AG09319 (cell line): ENCODE results near the gene COX19.
"Not testable (repeated sequence)": the region's sequence is repeated elsewhere in the genome, so short reads cannot be mapped to it uniquely, and the experiment has no call there.

Experiments used
- DNase-seq: peaks from one replicate; pipeline ENCODE4 v3.0.0-alpha.2; 2010; ENCODE audit warnings: low read depth; ENCODE audit errors: extremely low read depth
- TF ChIP-seq, protein P1 (sequence below): IDR thresholded peaks from 2 replicates; pipeline ENCODE4 v1.5.1; 2011; ENCODE audit warnings: low read depth, mild to moderate bottlenecking, inconsistent platforms, low read length, moderate library complexity

The COX19 gene

DNA sequence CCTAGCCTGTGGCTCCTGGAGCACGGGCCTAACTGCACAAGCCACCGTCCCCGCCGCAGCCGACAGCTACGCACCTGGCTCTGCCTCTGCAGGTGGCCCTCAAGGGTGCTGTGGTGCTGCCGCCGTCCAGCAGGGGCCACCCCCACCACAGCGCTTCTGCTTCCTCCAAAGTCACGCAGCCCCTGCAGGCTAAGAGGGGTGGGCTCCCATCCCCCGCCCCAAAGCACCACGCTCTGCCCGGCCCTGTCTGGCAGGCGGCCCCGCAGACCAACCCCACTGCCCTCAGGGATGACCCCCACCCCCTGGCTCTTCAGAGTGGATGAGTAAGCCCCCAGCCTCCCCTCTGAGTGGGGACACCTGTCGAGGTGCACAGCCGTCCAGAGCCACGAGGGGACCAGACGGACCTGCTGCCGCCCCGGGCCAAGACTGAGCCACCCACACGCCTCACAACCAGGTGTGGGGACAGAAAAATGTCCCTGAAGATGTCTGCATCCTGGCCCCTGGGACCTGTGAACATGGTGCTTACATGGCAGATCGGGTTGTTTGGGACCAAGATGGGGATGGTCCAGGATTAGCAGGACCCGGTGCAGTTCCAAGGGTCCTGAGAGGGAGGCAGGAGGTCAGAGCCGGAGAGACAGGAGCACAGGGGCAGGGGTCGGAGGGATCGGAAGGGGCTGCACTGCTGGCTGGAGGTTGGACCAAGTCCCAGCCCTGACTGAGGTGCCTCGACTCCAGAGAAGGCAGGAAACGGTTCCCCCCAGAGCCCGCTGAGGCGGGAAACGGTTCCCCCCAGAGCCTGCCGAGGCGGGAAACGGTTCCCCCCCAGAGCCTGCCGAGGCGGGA, 11.9 kb downstream of the COX19 start:
- TF ChIP-seq, protein P1, sequence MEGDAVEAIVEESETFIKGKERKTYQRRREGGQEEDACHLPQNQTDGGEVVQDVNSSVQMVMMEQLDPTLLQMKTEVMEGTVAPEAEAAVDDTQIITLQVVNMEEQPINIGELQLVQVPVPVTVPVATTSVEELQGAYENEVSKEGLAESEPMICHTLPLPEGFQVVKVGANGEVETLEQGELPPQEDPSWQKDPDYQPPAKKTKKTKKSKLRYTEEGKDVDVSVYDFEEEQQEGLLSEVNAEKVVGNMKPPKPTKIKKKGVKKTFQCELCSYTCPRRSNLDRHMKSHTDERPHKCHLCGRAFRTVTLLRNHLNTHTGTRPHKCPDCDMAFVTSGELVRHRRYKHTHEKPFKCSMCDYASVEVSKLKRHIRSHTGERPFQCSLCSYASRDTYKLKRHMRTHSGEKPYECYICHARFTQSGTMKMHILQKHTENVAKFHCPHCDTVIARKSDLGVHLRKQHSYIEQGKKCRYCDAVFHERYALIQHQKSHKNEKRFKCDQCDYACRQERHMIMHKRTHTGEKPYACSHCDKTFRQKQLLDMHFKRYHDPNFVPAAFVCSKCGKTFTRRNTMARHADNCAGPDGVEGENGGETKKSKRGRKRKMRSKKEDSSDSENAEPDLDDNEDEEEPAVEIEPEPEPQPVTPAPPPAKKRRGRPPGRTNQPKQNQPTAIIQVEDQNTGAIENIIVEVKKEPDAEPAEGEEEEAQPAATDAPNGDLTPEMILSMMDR: no peak
- DNase-seq: no peak

DNA sequence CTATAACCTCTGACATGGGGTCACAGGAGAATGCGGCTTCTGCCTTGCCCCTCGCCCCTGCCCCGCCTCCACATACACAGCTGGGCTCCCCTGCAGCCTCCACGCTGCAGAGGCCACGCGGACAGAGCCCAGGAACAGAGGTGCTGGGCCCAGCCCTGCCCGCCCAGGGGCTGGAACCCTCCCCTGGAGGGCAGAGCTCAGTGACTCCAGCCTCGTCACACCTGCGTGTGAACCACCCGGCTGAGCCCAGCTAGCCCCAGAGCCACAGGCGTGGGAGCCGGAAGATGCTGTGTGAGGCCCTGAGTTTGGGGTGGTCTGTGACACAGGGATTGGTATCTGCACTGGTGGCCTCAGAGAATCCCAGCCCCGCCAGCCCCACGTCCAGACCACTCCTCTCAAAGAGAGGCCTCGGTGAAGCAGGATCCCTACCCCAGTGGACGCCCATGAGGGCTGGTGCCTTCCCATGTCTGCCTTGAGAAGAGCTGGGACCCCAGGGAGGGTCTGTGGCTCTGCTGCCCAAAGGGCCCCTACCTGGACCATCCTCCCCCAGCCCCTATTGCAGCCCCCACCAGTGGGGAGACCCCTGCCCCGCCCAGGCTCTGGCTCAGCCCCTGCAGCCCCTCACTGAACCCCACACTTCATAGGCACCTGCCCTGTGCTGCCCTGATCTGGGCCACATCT, 12.8 kb downstream of the COX19 start:
- TF ChIP-seq, protein P1: no peak
- no peak for DNase-seq

DNA sequence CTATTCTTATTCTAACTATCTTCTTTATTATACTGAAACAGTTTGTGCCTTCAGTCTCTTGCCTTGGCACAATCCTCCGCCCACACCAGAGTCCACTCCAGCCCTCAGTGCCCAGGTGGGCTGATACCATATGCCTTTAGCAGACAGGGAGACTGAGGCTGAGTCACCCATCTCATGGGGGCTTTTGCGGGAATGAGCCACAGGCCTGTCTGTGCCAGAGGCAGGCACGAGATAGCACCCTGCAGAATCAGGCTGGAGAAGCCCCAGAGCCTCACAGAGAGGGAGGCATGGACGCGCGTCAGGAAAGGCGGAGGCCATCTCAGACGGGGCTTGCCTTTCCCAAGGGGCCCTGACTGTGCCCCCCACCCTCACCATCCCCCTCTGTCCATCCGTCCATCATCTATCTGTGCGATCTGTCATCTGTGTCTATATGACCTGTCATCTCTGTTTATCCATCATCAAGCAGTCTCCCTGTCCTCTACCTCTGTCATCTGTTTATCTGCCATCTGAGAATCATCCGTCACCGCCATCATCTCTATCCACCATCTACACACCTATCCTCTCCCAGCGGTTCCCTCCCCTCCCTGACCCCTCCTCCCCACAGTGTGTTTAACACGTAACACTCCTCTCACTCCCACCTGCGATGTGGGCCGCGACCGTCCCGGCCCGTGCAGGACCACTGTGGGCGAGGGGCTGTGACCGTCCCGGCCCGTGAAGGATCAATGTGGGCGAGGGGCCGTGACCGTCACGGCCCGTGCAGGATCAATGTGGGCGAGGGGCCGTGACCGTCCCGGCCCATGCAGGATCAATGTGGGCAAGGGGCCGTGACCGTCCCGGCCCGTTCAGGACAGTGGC, 13.6 kb downstream of the COX19 start:
- DNase-seq: no peak
- TF ChIP-seq, protein P1: no peak

DNA sequence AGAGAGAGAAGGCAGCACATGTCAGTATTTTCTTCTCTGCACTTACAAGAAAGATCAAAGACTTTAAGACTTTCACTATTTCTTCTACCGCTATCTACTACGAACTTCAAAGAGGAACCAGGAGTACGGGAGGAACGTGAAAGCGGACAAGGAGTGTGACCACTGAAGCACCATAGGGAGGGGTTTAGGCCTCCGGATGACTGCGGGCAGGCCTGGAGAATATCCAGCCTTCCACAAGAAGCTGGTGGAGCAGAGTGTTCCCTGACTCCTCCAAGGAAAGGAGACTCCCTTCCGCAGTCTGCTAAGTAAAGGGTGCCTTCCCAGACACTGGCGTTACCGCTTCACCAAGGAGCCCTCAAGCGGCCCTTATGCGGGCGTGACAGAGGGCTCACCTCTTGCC, 14.4 kb downstream of the COX19 start:
- DNase-seq: not testable (repeated sequence)

DNA sequence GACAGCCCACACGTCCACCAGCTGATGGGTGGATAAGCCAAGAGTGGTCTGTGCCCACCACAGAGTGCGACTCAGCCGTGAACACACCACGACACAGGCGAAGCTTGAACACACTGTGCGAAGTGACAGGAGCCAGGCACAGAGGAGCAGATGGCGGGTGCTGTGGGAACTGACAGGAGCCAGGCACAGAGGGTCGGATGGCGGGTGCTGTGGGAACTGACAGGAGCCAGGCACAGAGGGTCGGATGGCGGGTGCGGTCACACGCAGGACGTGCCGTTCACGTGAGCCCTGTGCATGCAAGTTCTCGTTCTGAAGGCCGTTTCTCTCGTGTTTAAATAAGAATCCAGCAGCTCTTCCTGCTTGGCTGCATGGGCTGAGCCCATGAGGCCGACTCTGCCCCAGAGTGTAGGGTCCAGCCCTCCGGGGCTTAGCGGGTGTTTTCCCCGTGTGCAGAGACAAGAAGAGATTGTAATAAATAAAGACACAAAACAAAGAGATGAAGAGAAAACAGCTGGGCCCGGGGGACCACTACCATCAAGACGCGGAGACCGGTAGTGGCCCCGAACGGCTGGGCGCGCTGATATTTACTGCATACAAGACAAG, 15.0 kb downstream of the COX19 start:
- TF ChIP-seq, protein P1: no peak
- no peak for DNase-seq

DNA sequence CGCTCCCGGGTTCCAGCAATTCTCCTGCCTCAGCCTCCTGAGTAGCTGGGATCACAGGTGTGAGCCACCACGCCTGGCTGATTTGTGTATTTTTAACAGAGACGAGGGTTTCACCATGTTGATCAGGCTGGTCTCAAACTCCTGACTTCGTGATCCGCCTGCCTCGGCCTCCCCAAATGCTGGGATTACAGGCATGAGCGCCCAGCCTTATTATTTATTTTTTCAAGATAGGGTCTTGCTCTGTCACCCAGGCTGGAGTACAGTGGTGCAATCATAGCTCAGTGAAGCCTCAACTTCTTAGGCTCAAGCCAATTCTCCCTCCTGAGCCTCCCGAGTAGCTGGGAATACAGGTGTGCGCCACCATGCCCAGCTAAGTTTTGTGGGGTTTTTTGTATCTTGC, 15.6 kb downstream of the COX19 start:
- DNase-seq: not testable (repeated sequence)

DNA sequence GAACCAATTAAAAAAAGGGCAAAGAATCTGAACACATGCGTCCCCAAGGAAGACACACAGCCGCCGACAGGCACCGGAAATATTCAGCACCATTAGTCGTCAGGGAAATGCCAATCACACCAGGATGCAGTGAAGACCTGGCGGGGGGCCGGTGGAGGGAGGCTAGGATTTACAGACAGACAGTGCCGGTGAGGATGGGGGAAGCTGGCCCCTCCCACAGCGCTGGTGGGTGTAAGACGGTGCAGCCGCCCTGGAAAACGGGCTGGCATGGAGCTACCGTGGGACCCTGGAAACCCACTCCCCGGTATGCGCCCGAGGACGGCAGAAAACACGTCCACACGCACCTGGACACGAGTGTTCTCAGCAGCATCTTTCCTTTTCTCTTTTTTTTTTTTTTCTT, 16.1 kb downstream of the COX19 start:
- DNase-seq: no peak
- TF ChIP-seq, protein P1: no peak
